A673 (cell line): ENCODE data around the gene SND1.

ENCODE experiments used
- EZH2 ChIP-seq: fragments of 200-600 bp; sonication (generic); IDR thresholded peaks from 2 replicates; pipeline ENCODE4 v1.6.1; 2017; ENCODE audit warnings: borderline replicate concordance, low read depth, mild to moderate bottlenecking, mixed read lengths, antibody characterized with exemption, low read length; ENCODE audit not compliant: poor library complexity, severe bottlenecking
- TF ChIP-seq, protein P1 (sequence below): fragments of 300-800, 200-600 bp; sonication (generic); conservative IDR thresholded peaks from 2 replicates; pipeline ENCODE4 v1.5.1; 2017; ENCODE audit warnings: low read depth, mild to moderate bottlenecking, antibody characterized with exemption, low read length, moderate library complexity, mixed read lengths

DNA sequence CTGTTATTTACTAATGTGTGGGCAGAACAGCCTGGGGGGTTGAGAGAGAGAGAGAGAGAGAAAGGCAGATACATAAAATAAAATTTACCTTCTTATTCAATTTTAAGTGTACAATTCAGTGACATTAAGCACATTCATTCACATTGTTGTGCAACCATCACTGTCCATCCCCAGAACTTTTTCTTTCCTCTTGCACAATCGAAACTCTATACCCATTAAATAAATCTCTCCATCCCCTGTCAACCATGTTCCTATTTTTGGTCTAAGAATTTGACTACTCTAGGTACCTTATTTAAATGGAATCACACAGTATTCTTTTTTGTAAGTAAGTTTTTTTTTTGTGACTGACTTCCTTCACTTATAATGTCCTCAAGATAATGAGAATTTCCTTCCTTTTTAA lies 181.6 kb downstream of the SND1 start:
- TF ChIP-seq, protein P1, sequence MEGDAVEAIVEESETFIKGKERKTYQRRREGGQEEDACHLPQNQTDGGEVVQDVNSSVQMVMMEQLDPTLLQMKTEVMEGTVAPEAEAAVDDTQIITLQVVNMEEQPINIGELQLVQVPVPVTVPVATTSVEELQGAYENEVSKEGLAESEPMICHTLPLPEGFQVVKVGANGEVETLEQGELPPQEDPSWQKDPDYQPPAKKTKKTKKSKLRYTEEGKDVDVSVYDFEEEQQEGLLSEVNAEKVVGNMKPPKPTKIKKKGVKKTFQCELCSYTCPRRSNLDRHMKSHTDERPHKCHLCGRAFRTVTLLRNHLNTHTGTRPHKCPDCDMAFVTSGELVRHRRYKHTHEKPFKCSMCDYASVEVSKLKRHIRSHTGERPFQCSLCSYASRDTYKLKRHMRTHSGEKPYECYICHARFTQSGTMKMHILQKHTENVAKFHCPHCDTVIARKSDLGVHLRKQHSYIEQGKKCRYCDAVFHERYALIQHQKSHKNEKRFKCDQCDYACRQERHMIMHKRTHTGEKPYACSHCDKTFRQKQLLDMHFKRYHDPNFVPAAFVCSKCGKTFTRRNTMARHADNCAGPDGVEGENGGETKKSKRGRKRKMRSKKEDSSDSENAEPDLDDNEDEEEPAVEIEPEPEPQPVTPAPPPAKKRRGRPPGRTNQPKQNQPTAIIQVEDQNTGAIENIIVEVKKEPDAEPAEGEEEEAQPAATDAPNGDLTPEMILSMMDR, result no peak
- no peak for TF ChIP-seq EZH2
